T1000 (cell line): ENCODE results near the gene MGA.
"Not testable (repeated sequence)": the region's sequence is repeated elsewhere in the genome, so short reads cannot be mapped to it uniquely, and the experiment has no call there.

Experiments
- DNase-seq: peaks from one replicate; lab custom pipeline; 2025; ENCODE audit warnings: mixed read lengths; lab: John Stamatoyannopoulos, UW

MGA gene

DNA sequence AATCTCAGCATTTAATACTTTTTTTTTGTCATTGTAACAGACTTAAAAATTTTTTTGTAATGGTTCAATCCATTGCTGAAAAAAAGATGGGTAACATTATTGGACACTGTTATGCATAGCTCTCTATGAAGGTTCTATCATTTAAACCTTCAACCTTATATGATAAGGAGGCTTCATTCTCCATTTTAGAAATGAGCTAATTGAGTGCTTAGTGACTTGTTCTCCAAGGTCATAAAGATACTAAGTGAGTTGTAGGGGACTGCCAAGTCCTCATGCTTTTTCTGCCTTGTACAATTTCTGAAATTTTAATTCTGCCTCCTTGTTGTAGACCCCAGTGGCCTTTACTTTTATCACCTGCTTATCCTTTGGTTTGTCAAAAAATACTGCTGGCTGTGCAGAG lies 56.7 kb downstream of the MGA start:
- no peak for DNase-seq

DNA sequence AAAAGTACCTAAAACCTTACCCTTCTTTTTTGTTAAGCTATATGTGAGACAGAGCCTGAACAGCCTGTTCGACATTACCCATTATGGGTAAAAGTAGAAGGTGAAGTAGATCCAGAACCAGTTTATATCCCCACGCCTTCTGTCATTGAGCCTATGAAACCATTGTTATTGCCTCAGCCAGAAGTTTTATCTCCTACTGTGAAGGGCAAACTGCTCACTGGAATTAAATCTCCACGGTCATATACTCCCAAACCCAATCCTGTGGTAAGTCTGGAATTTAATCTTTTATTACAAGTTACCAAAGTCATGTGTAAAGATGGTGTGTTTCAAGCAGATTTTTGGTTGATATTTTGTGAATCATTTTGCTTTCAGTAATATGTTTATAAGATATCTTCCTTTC lies 66.9 kb downstream of the MGA start:
- DNase-seq = no peak

DNA sequence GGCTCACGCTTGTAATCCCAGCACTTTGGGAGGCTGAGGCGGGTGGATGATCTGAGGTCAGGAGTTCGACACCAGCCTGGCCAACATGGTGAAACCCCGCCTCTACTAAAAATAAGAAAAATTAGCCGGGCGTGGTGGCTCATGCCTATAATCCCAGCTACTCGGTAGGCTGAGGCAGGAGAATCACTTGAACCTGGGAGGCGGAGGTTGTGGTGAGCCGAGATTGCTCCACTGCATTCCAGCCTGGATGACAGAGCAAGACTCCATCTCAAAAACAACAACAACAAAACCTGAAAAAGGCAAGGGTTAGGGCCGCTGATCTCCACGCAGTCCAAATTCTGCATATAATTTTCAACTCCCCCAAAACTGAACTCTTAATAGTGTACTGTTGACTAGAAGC lies 67.9 kb downstream of the MGA start:
- DNase-seq = not testable (repeated sequence)

- no peak for DNase-seq
Observed at GRCh38 chr15:41730543-41730942, 70.3 kb downstream of the MGA start.

GRCh38 chr15:41732483-41732882 lies 72.3 kb downstream of the MGA start:
- DNase-seq = no peak

- DNase-seq = no peak
Observed at GRCh38 chr15:41734079-41734478, 73.9 kb downstream of the MGA start.

DNA sequence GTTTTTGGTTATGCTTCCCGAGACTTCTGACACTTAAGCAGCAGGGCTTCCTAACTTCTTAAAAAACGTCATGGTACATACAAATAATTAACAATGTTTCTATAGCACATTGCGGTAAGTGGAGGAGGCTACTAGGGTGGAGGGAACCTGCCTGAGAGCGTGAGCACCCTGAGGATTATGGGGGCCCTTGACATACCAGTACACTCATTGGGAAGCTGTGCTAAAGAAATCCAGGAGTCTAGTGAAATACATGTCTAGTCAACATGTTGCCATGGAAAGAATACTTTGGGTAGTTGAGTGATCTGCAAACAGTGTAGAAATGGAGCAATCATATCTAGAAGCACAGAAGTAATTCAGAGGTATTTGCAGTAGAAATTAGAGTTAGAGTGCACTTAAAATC lies 74.8 kb downstream of the MGA start:
- no peak for DNase-seq

GRCh38 chr15:41735492-41735891 lies 75.3 kb downstream of the MGA start:
- not testable (repeated sequence) for DNase-seq

DNA sequence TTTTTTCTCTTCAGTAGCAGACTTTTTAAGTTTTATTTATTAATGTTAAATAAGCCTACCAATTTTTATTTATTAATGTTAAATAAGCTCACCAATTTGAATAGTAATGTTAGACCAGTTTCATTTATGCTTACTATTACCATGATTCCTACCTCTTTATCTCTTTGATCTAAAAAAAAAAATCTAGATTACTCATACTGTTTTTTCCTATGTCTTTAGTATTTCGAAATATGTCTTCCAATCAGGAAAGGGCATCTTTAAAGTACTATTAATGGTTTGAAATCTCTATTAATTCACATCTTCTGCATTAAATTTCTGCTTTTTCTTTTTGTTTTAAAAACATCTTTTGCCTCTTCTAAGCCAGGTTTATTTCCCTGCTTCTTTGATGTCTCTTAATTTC lies 86.6 kb downstream of the MGA start:
- no peak for DNase-seq

GRCh38 chr15:41756198-41756597 lies 96.0 kb downstream of the MGA start:
- no peak for DNase-seq

- no peak for DNase-seq
Observed at GRCh38 chr15:41772720-41773331, 112.6 kb downstream of the MGA start.

GRCh38 chr15:41773332-41773728 lies 113.1 kb downstream of the MGA start:
- DNase-seq = no peak

DNA sequence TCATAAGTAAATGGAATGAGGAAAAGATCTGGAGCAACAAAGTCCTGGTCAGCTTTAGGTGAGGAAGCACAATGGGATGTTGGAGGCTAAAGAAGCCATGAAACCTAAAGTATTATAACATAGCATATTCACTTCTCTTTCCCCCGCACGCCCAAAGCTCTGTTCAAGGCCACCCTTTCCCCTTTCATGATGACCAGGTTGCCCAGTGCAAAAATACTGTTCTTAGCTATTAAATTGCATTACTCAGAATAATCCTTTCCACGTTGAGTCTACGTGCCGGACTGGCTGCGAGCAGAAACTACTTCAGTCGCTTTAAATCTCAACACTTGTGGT lies 113.5 kb downstream of the MGA start:
- DNase-seq = no peak

GRCh38 chr15:41774062-41774881 lies 114.1 kb downstream of the MGA start, which contains the start of gene MAPKBP1:
Gene MAPKBP1 (plus strand): TSS chr15:41774484. CDS start chr15:41775276, 792 bp downstream.
- DNase-seq = peak; percentile 97

- no peak for DNase-seq
Observed at GRCh38 chr15:41774882-41775417, 114.7 kb downstream of the MGA start.

- DNase-seq = no peak
Observed at GRCh38 chr15:41775651-41776050, 115.4 kb downstream of the MGA start.

DNA sequence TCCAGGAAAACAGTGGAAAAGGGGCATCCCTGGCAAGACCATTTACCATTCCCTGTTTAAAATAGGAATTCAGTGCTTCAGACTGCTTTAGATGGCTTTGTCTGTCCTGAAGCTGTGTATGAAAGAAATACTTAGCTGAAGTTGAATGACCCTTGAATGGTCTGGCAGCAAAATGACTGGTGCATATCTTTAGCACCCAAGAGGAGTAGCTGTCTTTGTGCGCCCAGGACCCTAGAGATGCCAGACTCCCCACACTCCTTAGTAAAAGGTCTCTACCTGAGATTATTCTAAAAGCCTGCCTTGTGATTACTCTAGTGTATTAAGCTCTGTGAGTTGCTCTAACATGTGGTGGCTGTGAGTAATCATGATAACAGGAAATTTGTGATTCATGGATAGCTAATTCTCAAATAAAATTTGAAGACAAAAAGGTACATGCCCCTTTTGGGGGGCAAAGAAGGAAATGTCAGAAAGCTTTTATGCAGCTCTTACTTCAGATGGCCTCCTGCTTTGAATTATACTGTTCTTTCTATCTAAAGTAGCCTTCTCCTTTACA lies 117.3 kb downstream of the MGA start:
- no peak for DNase-seq

- no peak for DNase-seq
Observed at GRCh38 chr15:41778521-41778920, 118.3 kb downstream of the MGA start.

GRCh38 chr15:41779662-41780157 lies 119.5 kb downstream of the MGA start:
- DNase-seq = no peak

- DNase-seq = no peak
Observed at GRCh38 chr15:41780266-41780665, 120.1 kb downstream of the MGA start.

GRCh38 chr15:41780727-41781126 lies 120.5 kb downstream of the MGA start:
- no peak for DNase-seq

- no peak for DNase-seq
Observed at GRCh38 chr15:41782371-41783282, 122.4 kb downstream of the MGA start.
